ENCODE measurements around the gene HDAC4. TPM values are rescaled to one million over a fixed set of nuclear protein-coding genes. Genes with fewer than 3 reads are reported as not detected.

Gene HDAC4
- total RNA-seq, 1 experiment from 2014 or later = 47.6 TPM

GRCh38 chr2:239113615-239114014 lies 287.2 kb downstream of the HDAC4 start:
- Histone ChIP-seq H4K20me1 (ENCODE audit: insufficient read depth) (no peaks in the 10 kb centered on the region), H3K27me3 (ENCODE audit: insufficient read depth, low read length) (no peaks in the 10 kb centered on the region), H3K4me1 (ENCODE audit: control insufficient read depth in 1 of 2, insufficient read depth in 2 of 2, low read length in 2 of 2) (peaks cover 0 to 6% of the 10 kb centered on the region in 2 experiments; a peak in 1 of 4 replicates), H3K9ac (ENCODE audit: low read length) (no peak overlapping the region), H3K36me3 (ENCODE audit: control insufficient read depth in 1 of 2, insufficient read depth in 2 of 2, low read length in 2 of 2) (peaks cover 0 to 4% of the 10 kb centered on the region in 2 experiments; a peak in 1 of 4 replicates), H3K79me2 (ENCODE audit: insufficient read depth, low read length) (no peaks in the 10 kb centered on the region), H3K4me2 (ENCODE audit: low read length) (no peak overlapping the region), H2AFZ (ENCODE audit: low read depth, low read length, poor library complexity, severe bottlenecking) (no peak overlapping the region), H3K9me2 (ENCODE audit: insufficient read depth) (no peaks in the 10 kb centered on the region), H3K4me3 (replicated peaks in 1 of 2; ENCODE audit: low read depth in 1 of 2, low read length in 2 of 2) (no peak overlapping the region), H3K9me3 (ENCODE audit: control insufficient read depth in 1 of 2, insufficient read depth in 1 of 2, low read depth in 1 of 2, low read length in 2 of 2) (no peaks in the 10 kb centered on the region), H3K27ac (ENCODE audit: low read depth, low read length) (no peak overlapping the region)
- TF ChIP-seq ZFX (IDR thresholded peaks at IDR 0.05) = no peak
- TF ChIP-seq EZH2 (IDR thresholded peaks at IDR 0.05) = no peak
- no peak for TF ChIP-seq POLR2AphosphoS5 (IDR thresholded peaks at IDR 0.05; ENCODE audit: low read depth, low read length)
- no peak for TF ChIP-seq ZNF274 (IDR thresholded peaks at IDR 0.05; ENCODE audit: low read depth, low read length)
- TF ChIP-seq FOSL1 (IDR thresholded peaks at IDR 0.05; ENCODE audit: low read depth) = no peak
- no peak for TF ChIP-seq POLR2A (IDR thresholded peaks at IDR 0.05; ENCODE audit: borderline replicate concordance, extremely low read depth, insufficient read depth, insufficient read length)
- TF ChIP-seq CTCF (IDR thresholded peaks at IDR 0.05 in 2 of 3, conservative IDR thresholded peaks at IDR 0.05 in 1 of 3; ENCODE audit: borderline replicate concordance in 1 of 3, insufficient read depth in 1 of 3, low read depth in 2 of 3, low read length in 2 of 3) = no peak
- no peak for TF ChIP-seq TCF7L2 (IDR thresholded peaks at IDR 0.05; ENCODE audit: borderline replicate concordance, extremely low read depth, insufficient read depth, insufficient read length)
- no peak for TF ChIP-seq RAD21 (IDR thresholded peaks at IDR 0.05; ENCODE audit: low read depth)
- TF ChIP-seq CBX3 (IDR thresholded peaks at IDR 0.05; ENCODE audit: low read depth) = no peak
- no peak for TF ChIP-seq ATF3 (IDR thresholded peaks at IDR 0.05)
- TF ChIP-seq SRF (IDR thresholded peaks at IDR 0.05; ENCODE audit: low read depth) = no peak
- no peak for TF ChIP-seq ZBTB33 (IDR thresholded peaks at IDR 0.05; ENCODE audit: extremely low read depth, insufficient replicate concordance, low read length)
- TF ChIP-seq MAX (IDR thresholded peaks at IDR 0.05) = no peak
- RAD21 ChIA-PET (ENCODE audit: low non-redundant PET in 1 of 2, low total read pairs in 2 of 2, uncharacterized antibody in 2 of 2, unreplicated experiment in 2 of 2) = no interaction called here
- DNase-seq (ENCODE audit: low read depth, low spot score) (no peak), ATAC-seq (no peak)
- POLR2A ChIA-PET = no interaction called here
- intact Hi-C loops (cut with micrococcal nuclease) = no loop called here
- CTCF ChIA-PET = no interaction called here
- BruUV-seq (replicated peaks) = no TSS peak
